GM21528 (cell line): ENCODE data around the gene PPA2.

ENCODE experiments used
- ATAC-seq: cut with Tn5 transposase; IDR thresholded peaks from one replicate; pipeline ENCODE4 v1.9.1; 2021; ENCODE audit warnings: mild to moderate bottlenecking, moderate library complexity; ENCODE audit not compliant: unreplicated experiment, low FRiP score

Gene PPA2

DNA sequence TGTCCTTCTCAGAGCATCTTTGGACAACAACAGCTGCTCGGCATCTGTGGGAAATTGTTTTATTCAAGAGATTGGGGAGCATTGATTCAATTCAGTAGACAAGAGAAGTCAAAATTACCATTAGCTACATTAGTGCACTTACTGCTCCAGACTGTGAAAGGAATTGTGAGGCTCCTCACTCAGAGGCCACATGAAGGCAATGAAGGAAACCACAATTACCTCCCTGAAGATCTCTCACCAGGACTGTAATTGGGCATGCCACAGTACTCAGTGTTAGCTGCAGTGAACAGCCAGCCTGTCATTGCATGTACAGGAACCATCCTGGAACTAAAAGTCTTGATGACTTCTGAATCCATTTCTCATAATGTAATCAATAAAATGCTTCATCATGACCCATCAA, 144.8 kb downstream of the PPA2 start:
- ATAC-seq, result no peak

DNA sequence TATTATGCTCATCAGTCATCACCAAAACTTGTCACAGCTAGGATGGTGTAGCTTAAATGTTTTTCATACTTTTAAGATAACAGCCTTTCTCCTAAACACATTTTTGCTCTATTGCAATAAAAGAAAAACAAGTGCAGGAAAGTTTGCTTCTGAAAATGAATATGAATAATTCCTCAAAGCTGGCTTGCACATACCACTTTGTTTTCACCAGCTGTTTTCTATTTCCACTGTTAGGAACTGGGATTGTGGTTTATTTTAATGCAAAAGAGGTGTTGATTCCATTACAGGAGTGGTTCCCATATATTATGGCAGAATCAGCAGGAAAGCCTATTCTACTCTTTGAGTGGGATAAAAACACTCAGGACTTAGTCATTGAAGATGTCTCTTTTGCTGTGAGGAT, 145.9 kb downstream of the PPA2 start:
- ATAC-seq, result no peak

DNA sequence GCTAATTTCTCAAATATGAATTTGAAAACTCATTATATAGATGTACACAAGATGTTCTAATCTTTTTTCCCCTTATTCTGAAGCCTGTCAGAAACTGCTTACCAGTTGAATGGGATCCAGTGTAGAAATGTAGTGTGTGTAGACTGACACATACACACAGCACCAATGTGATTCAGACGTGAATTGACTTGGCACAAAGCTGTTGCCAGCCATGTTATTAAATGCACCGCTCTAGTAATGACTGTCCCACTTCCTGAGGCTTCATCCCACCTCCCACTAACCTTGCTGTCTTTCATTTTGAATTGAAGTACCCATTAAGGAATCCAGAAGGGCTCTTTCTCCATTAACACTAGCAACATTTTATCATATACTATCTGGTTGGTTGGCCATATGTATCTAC, 146.6 kb downstream of the PPA2 start:
- ATAC-seq, result no peak
